AG09319 (cell line): ENCODE measurements around the gene CORO6.

ENCODE experiments used
- DNase-seq: peaks from one replicate; pipeline ENCODE4 v3.0.0-alpha.2; 2010; ENCODE audit warnings: low read depth; ENCODE audit errors: extremely low read depth
- CTCF ChIP-seq: IDR thresholded peaks from 2 replicates; pipeline ENCODE4 v1.5.1; 2011; ENCODE audit warnings: low read depth, mild to moderate bottlenecking, inconsistent platforms, low read length, moderate library complexity

CORO6 gene

GRCh38 chr17:29630630-29631193 is 8.0 kb upstream of the CORO6 start:
- TF ChIP-seq CTCF: no peak
- no peak for DNase-seq

DNA sequence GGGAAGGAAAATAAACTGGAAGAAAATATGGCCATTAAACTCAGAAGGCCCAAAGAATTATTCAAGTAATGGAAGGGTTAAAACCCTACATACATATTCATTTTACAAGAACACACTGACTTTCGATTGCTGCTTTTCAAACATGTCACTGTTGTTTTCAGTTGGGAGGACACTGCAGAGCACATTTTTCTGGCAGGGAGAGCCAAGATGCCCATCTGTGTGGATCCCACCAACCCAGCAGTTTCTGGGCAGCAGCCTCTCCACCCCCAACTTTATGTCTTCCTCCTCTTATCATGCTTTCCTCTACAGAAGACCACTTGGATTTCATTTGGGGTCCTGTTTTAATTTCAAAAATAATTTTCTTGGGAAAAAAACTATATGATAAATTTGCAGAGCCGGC is 7.1 kb upstream of the CORO6 start:
- no peak for TF ChIP-seq CTCF
- DNase-seq: no peak

GRCh38 chr17:29628644-29629043 is 5.9 kb upstream of the CORO6 start:
- TF ChIP-seq CTCF: no peak
- DNase-seq: no peak

- no peak for TF ChIP-seq CTCF
- DNase-seq: no peak
Measured at GRCh38 chr17:29627951-29628350, 5.2 kb upstream of the CORO6 start.

- peak; percentile 1; the same call in 1 of the 2 replicates for TF ChIP-seq CTCF
- DNase-seq: no peak
Measured at GRCh38 chr17:29625037-29625750, 2.5 kb upstream of the CORO6 start.

- TF ChIP-seq CTCF: no peak
- DNase-seq: no peak
Measured at GRCh38 chr17:29624586-29624985, 1.9 kb upstream of the CORO6 start.

DNA sequence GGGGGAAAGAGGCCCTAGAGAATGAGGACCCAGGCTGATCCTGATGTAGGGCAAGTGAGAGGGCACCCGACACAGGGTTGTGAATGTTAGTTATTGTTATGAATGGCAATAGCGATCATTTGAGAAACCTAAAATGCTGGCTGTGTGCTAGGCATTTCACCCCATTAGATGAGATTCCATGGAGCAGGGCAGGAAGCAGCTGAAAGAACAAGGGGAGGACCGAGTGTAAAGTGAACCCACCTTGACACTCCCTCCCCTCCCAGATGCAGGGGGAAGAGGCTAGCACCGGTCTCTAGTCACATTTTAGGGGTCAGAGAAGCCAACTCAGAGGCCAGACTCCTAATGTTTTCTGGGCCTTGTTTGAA is 553 bp upstream of the CORO6 start:
- TF ChIP-seq CTCF: no peak

More for the DNA sequence above, 553 bp upstream of the CORO6 start:
- no peak for DNase-seq
